ENCODE measurements around the gene CADM2. TPM values are rescaled to one million over a fixed set of nuclear protein-coding genes. Genes with fewer than 3 reads are reported as not detected.
A peak's percentile ranks its signal among the peaks of the same experiment; 100 is the strongest.

Gene CADM2
- total RNA-seq, 1 donor from 2014 or later = 3.3 TPM

GRCh38 chr3:85572426-85572825 lies 613.6 kb downstream of the CADM2 start:
- H3K9me3 Mint-ChIP-seq = peaks cover 9% of the 10 kb centered on the region
- no peak overlapping the region for H3K4me3 Mint-ChIP-seq
- no peak for TF ChIP-seq CTCF (IDR thresholded peaks at IDR 0.05; ENCODE audit: unreplicated experiment)
- DNase-seq (ENCODE audit: low spot score in 2 of 2, unreplicated experiment in 2 of 2) = no peak
- H3K4me1 Mint-ChIP-seq = no peaks in the 10 kb centered on the region
- no peak overlapping the region for H3K27ac Mint-ChIP-seq
- H3K27me3 Mint-ChIP-seq (ENCODE audit: low read depth) = no peaks in the 10 kb centered on the region
- H3K36me3 Mint-ChIP-seq = no peaks in the 10 kb centered on the region

DNA sequence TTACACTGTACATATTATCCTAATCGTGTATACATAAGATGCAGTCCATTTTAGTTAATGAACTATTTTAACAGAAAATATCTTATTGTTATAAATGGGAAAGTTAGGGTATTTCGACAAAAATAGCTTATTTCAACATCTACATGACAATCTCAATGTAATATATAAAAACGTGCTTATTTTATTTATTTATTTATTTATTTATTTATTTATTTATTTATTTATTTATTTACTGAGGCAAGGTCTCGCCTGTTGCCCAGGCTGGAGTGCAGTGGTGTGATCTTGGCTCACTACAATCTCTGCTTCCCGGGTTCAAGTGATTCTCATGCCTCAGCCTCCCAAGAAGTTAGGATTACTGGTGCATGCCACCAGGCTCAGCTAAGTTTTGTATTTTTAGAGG lies 614.2 kb downstream of the CADM2 start:
- H3K4me1 Mint-ChIP-seq = no peaks in the 10 kb centered on the region

DNA sequence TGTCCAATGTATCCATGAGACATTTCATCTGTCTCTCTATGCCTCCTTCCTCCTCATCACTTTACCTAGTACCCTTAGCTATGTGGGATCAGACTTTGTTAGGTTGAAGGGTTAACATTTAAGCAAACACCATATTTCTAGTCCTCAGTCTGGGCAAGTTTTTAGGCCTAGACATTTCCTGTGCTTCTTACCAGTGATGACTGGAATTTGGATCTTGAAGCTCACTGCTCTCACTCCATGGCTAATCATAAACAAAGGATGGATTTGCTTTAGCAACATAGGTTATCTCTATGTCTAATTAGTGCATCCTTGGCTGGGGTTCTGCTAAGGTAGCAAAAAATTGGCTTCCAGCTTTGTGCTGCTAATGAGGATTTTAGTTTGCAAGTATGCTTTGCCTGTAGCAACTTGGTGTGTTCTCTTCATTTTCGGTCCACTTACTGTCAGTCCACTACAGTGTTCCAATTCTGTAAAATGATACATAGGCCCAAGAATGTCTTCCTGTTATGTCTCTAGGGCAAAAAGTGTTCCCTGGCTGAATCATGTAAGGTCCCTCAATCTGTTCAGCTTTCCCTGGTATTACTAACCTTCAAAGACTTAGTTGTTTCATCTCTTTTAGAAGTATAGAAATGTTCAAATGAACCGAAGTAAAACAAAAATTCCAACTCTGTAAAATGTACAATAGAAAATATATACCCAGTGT lies 615.4 kb downstream of the CADM2 start:
- TF ChIP-seq CTCF (IDR thresholded peaks at IDR 0.05; ENCODE audit: unreplicated experiment) = no peak
- Mint-ChIP-seq H3K4me3 (no peak overlapping the region), H3K9me3 (peaks cover 9% of the 10 kb centered on the region), H3K27me3 (ENCODE audit: low read depth) (no peaks in the 10 kb centered on the region), H3K27ac (no peak overlapping the region), H3K4me1 (no peaks in the 10 kb centered on the region), H3K36me3 (no peaks in the 10 kb centered on the region)
- DNase-seq (ENCODE audit: low spot score in 2 of 2, unreplicated experiment in 2 of 2) = no peak

More for the DNA sequence above, 614.2 kb downstream of the CADM2 start:
- Mint-ChIP-seq H3K36me3 (no peaks in the 10 kb centered on the region), H3K4me3 (no peak overlapping the region), H3K9me3 (peaks cover 9% of the 10 kb centered on the region), H3K27me3 (ENCODE audit: low read depth) (no peaks in the 10 kb centered on the region), H3K27ac (no peak overlapping the region)
- TF ChIP-seq CTCF (IDR thresholded peaks at IDR 0.05; ENCODE audit: unreplicated experiment) = no peak
- no peak for DNase-seq (ENCODE audit: low spot score in 2 of 2, unreplicated experiment in 2 of 2)

DNA sequence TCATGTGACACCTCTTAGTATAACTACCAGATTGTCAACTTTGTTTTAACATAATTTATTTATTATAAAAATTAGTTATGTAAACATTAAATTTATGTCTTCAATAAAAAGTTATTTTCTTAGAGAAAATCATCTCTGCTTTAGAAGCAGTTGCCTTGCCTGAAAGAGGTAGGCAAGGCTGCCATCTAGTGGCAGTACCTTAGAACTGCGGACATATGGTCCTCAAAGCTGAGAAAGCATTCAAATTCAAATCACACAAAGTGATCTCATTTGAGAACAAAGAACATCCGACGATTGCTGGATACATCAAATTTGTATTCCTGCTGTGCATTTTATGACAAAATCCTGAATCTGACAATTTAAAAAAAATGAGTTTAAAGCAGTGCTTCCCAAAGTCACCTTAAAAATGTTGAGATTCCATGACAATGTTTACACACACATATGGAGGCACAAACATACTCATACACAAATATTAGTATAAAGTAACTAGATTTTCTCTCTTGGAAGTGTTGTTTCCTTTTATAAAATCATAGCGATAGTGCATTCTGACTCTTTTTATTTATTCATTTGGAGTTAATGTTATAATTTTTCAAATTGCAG lies 617.4 kb downstream of the CADM2 start:
- DNase-seq (ENCODE audit: low spot score in 2 of 2, unreplicated experiment in 2 of 2) = peak; percentile 25 to 62
- TF ChIP-seq CTCF (IDR thresholded peaks at IDR 0.05; ENCODE audit: unreplicated experiment) = peak; percentile 87
- H3K27ac Mint-ChIP-seq = no peak overlapping the region
- no peaks in the 10 kb centered on the region for H3K27me3 Mint-ChIP-seq (ENCODE audit: low read depth)
- H3K36me3 Mint-ChIP-seq = no peaks in the 10 kb centered on the region
- peaks cover 9% of the 10 kb centered on the region for H3K9me3 Mint-ChIP-seq
- H3K4me1 Mint-ChIP-seq = no peaks in the 10 kb centered on the region
- H3K4me3 Mint-ChIP-seq = no peak overlapping the region

DNA sequence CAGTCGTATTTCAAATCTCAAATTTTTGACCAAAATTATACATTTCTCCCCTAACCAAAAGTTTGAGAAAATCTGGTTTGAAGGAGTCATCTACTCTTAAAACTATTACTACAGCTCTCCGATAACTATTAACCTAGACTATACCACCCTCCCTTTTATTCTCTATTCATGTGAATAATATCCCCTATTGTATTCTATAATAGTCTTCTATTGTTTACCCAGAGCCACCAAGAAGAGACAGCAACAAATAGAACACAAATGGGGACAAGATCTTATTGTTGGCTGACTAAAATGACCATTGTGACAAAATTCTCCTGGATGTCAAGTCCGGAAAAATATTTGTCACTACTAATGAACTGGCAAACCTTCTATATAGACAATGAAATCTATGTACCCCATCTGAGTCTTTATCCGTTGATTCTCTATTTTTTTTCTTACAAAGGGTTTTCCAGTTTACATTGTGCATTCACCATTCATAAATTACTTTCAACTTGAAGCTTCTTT lies 618.0 kb downstream of the CADM2 start:
- Mint-ChIP-seq H3K4me3 (no peak overlapping the region), H3K36me3 (no peaks in the 10 kb centered on the region), H3K27me3 (ENCODE audit: low read depth) (no peaks in the 10 kb centered on the region), H3K9me3 (peaks cover 9% of the 10 kb centered on the region), H3K4me1 (no peaks in the 10 kb centered on the region), H3K27ac (no peak overlapping the region)
- no peak for DNase-seq (ENCODE audit: low spot score in 2 of 2, unreplicated experiment in 2 of 2)
- no peak for TF ChIP-seq CTCF (IDR thresholded peaks at IDR 0.05; ENCODE audit: unreplicated experiment)
